Jurkat, Clone E6-1 (cell line): ENCODE data around the gene ZNF619. TPM values are rescaled to one million over a fixed set of nuclear protein-coding genes. Genes with fewer than 3 reads are reported as not detected.
"Not testable (repeated sequence)": the region's sequence is repeated elsewhere in the genome, so short reads cannot be mapped to it uniquely, and the experiment has no call there.

Source experiments
- DNase-seq: peaks from one replicate; pipeline ENCODE4 v3.0.0-alpha.2; 2011; ENCODE audit warnings: low read depth, low spot score
- H3K4me3 ChIP-seq: 2 replicates; pipeline ENCODE4 v1.5.1; 2011; ENCODE audit warnings: mild to moderate bottlenecking, low read length, control low read depth, moderate library complexity
- polyA plus RNA-seq: library from polyadenylated mRNA; unstranded; fragments of >200 nt; gene quantifications from one replicate; pipeline ENCODE4 v1.2.1, GENCODE V29; 2012; ENCODE audit warnings: missing spikeins; ENCODE audit not compliant: insufficient read length, insufficient read depth

ZNF619 gene
- not detected for polyA plus RNA-seq

DNA sequence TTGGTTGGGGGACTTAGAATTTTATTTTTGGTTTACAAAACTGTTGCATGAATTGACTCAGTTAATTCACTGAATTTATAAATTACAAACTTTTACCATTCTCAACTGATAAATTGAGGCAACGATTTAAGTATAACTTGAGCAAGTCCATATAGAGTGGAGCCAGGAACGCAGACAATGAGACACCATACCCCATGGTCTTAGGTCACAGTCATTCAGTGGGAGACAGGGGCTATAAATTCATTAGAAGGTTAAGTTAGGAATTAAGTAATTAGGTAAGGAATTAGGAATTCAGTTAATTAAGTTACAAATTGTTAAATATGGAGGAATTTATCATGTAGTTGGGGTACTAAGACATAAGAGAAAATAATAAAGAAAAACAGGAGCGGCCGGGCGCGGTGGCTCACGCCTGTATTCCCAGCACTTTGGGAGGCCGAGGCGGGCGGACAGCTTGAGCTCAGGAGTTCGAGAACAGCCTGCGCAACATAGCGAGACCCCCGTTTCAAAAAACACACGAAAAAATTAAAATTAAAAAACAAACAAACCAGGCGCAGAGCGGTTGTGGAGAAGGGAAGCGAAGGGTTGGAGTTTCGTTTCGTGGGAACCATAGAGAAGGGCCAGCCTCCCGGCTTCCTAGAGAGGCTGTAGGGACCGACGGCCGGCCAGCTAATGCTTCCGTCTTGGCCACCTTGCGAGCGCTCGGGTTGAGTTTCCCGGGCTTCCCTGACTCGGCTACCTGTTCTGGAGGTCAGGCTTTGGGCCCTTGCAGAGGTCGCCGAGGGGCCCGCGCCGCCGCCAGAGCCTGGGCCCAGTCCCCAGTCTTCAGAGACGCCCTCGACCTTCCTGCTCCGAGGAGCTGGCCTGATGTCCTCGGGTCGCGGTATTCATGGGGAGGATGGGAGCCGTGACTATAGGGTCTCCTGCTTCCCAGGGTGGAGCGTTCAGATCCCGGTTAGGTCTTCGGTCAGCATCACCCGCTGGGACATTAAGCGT is at the start of gene ZNF619:
Gene ZNF619 (plus strand): TSS at position 645 of the 993 bp plus-strand sequence. CDS start 858 bp downstream, outside the sequence.
- no peak within 1 kb of the TSS for H3K4me3 ChIP-seq
- DNase-seq = no peak

DNA sequence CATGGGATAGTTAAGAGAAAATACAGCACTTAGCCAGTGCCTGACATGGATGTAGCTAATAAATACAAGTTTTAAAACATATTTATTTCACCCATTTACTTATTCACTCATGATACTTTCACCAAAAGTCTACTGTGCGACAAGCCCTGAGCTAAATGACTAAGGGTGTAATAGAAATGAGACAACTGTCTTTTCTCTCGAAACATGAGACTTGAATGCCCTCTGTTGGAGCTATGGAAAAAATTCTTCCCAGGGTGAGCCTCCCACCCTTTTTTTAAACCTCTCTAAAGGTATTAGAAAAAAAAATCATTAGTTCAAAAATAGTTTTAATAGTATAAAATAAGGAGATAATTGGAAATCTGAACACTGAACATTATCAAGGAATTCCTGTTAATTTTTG is 44.1 kb upstream of the ZNF619 start:
- H3K4me3 ChIP-seq = no peak overlapping the region

DNA sequence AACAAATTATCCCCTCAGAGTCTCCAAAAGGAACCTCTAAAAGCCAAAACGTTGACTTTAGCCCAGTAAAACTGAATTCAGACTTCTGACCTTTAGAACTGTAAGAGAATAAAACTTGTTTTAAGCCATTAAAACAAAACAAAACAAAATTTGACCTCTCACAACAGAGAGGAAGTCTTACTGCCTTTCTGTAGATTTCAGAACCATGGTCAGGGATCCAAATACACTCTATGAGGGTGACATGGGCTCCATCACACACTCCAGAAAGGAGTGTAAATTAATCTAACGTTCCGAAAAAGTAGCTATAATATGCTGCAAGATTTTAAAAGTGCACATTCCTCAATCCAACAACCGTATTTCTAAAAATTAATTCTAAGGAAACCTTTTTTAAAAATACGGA is 39.0 kb upstream of the ZNF619 start:
- no peak overlapping the region for H3K4me3 ChIP-seq
- DNase-seq = no peak

More for the DNA sequence above, 44.1 kb upstream of the ZNF619 start:
- DNase-seq = no peak

DNA sequence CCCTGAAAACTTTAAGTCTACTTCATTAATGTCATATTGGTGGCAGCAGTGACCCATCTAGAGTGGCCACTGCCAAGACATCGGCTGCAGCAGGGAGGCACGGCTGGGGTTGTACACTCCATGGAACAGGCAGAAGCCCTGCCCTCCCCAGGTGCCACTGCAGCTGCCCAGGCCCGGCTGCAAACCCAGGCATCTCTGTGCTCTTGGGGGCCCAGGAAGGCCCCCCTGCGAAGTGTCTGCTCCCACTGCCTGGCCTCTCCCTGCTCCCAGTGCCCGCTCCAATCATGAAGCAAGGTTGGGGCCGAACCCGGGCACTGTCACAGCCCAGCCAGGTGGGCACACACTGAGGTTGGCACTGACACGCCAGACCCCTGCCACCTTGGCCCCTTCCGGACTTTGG is 31.9 kb upstream of the ZNF619 start:
- H3K4me3 ChIP-seq = no peak overlapping the region
- DNase-seq = no peak

DNA sequence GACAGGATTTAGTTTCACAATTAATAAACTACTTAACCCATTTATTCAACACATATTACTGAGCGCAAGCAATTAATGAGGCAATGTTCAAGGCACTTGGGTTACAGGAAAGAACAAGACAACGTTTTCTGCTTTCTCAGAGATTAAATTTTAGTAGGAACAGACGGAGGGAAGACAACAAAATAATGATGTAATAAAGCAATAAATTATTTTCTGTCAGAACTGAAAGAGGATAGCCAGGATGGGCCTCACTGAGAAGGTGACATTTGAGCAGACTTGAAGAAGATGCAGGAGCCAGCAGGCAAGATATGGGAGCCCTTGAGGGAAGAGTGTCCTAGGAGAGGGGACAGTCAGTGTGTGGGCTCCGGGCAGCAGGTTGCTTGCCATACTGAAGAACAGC is 31.0 kb upstream of the ZNF619 start:
- no peak for DNase-seq
- H3K4me3 ChIP-seq = no peak overlapping the region

DNA sequence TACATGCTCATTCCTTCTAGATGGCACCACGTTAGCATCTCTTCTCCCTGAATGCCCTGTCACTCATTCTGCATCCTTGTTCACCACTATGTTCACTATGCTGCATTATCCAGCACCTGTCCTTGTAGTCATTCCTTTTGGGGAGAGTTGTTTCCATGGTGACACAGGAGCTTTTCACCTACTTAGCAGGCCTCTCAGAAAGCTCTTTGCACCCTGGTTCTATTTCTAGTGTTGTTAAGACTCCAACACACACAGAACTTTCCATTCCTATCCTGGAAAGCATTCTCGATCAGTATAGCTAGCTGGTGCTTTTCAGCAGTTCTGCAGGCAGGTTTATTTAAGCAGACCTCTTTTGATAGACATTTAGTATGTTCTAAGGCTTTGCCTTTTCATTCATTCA is 26.5 kb upstream of the ZNF619 start:
- H3K4me3 ChIP-seq = no peak overlapping the region
- DNase-seq = no peak

DNA sequence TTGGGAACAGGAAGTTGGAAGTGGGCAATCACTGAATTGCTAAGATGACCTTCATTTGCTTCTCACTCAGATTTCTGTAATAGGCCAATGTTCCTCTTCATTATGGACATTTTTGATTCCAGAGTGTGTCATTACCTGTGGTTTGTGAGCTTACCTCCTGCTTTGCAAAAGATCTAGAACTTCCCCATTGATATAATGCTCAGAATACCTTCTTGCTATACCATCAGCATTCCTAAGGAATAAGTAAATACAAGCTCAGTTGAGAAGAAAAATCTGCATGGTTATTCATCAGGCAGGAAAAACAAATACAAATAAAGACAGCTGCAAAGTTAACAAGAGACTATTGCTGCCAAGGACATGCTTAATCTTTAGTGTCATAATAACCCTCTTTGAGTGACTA is 25.4 kb upstream of the ZNF619 start:
- H3K4me3 ChIP-seq = no peak overlapping the region
- DNase-seq = no peak

DNA sequence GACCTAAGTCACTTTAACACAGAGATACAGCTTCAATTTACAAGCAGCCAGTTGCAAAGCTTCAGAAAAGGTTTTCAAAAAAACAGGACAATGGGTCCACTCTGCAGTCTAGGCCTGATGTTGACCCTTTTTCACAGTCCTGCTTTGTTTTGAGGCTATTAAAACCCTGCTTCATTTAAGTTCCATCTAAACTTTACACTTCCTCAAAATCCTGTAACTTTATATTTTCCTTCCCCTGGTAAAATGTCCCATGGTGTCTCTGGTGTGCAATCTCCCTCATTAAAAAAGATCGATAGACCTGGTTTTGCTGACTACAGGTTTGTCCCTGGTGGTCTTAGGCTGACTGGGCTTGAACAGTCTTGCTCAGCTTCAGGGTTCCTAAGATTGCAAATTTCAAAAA is 24.9 kb upstream of the ZNF619 start:
- DNase-seq = no peak
- H3K4me3 ChIP-seq = peak overlapping the region; percentile 87; the same call in 1 of the 2 replicates

DNA sequence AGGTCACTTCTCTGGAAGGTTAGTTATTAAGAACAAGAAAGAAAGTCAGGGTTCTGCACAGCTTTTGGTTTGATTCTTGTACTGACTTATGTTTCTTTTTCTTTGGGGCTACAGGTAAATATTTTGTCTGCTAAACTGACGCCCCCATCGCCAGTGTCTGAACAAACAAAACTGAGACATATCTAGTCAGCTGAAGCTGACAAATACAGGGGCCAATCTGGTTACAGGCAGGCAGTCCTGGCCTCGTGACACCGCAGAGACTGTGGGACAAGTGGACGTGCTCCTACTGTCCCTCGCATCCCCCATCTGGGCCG is 24.4 kb upstream of the ZNF619 start:
- no peak for DNase-seq
- H3K4me3 ChIP-seq = peak overlapping the region; percentile 87

DNA sequence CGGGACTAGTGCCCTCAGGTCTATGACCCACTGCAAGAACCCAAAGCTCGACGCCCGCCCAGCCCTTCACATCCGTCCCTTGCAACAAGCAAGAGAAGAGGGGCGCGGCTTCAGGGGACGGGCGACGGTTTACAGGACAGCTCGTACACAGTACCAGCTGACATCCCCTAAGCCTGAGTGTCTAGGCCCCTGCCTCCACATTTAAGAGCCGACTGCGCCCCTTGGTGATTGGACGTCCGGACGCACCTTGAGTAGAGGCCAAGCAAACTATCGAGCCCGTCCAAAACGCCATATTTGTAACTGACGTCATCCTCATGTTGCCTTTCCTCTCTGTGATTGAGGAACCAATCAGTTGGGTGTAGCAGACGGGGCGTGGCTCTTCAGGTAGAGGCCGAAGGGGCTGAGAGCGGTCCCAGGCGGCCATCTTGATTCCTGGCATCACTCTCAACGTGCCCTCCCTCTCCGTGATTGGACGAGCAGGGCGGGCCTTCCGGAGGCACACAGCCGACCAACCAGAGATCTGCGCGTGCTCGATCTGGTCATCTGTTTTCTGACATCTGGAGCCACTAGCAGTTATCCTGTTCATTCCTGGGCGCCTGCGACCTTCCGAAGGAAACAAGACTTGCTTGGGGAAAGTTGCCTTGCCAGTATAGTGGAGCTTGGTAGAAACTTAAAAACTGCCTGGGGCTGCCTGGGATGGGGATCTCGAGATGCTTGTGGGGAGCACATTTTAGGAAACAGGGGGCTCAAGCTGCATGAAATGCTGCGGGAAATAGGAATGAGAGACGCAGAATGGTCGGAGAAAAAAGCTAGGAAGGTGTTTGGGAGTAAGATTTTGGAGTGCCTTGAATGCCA is 23.8 kb upstream of the ZNF619 start:
- H3K4me3 ChIP-seq = peak overlapping the region; percentile 87
- peak; percentile 97 for DNase-seq

DNA sequence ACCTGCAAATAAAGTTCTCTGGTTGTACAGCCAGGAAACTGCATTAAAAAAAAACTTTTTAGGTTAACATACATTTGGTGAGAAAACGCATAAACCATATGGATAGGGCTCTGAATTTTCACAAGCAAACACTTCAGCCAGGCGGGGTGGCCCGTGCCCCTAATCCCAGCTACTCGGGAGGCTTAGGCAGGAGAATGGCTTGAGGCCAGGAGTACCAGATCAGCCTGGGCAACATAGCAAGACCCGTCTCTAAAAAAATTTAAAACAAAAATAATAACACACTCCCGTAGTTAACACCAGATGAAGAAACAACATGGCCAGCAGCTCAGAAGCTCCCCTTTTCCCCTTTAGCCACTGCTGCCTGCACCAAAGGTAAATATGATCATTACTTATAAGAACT is 23.0 kb upstream of the ZNF619 start:
- peak overlapping the region; percentile 87 for H3K4me3 ChIP-seq
- no peak for DNase-seq

DNA sequence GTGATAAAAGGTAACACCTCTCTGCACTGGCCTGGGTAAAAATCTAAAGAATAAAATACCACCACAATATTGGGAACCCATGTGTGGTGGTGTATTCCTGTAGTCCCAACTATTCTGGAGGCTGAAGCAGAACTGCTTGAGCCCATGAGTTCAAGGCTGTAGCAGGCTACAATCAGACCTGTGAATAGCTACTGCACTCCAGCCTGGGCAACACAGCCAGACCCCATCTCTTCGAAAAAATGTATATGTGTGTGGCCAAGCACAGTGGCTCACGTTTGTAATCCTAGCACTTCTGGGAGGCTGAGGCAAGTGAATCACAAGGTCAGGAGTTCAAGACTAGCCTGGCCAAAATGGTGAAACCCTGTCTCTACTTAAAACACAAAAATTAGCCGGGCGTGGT is 21.6 kb upstream of the ZNF619 start:
- DNase-seq = no peak
- H3K4me3 ChIP-seq = no peak overlapping the region

DNA sequence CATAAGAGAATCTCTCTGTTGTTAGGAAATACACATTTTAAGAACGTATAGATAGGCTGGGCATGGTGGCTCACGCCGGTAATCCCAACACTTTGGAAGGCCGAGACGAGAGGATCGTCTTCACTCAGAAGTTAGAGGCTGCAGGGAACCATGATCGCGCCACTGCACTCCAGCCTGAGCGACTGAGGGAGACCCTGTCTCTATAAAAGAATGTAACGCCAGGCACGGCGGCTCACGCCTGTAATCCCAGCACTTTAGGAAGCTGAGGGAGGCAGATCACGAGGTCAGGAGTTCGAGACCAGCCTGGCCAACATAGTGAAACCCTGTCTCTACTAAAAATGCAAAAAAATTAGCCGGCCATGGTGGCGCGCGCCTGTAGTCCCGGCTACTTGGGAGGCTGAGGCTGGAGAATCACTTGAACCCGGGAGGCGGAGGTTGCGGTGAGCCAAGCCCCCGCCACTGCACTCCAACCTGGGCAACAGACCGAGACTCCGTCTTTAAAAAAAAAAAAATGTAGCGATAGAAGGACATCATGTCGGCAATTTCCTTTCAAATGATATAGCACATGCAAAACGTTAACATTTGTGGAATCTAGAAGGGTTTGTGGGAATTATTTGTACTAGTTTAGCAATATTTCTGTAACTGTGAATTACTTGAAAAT is 20.5 kb upstream of the ZNF619 start:
- DNase-seq = no peak
- peak overlapping the region; percentile 94 for H3K4me3 ChIP-seq

DNA sequence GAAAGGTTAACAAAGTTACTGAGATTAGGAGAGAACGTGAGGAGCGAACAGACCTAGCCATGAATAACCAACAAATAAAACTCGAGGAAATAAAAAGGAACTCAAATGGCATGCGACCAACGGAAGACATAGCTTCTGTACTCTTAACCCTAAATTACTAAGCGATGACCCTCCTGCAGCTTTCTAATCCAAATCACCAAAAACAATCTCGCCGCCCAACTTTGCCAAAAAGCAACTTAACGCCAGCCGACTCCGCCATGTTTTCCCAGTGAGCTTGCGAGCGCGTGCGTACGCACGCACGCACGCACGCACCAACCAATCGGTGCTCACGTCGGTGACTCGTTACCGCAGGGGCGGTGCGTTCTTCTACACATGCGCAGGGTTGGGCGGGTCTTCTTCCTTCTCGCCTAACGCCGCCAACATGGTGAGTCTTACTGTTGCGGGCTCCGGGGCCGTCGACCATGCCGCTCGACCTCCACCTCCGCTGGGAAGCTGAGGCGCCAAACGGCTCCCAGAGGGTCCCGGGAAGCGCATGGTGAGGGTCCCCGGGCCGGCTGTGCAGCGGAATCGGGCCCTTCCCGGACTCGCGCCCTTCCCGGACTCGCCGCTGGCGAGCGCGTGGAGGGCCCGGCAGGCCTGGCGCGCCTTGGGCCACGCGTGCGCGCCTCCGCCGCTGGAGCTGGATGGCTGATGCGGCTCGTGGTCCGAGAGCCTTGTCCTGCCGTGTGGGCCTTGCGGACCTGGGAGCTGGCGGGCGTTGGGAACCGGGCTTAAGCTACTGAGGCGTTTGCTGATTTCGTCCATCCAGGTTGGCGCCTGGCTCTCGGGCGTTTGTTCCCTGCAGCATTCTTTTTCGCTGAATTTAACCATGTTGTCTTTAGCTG is 19.7 kb upstream of the ZNF619 start, which contains the start of gene RPL14:
Gene RPL14 (plus strand): TSS at position 400 of the 884 bp plus-strand sequence. CDS start 133 bp downstream, at position 533.
- DNase-seq = peak; percentile 95
- H3K4me3 ChIP-seq = peak within 1 kb of the TSS; percentile 94

DNA sequence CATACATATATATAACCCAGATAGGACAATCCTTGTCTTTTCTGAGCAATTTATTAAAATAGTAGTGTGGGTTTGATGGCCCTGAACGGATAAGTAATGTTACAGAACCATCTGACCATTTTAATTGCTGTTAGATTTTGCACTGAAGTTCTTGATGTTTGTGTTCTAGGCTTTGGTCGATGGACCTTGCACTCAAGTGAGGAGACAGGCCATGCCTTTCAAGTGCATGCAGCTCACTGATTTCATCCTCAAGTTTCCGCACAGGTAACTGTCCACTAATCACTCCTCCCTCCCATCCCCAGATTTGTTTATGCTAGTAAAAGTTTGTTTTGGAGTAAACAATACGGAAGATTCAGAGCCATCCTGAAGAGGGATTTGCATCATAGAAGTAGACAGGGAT is 18.4 kb upstream of the ZNF619 start:
- DNase-seq = no peak
- peak overlapping the region; percentile 94 for H3K4me3 ChIP-seq

DNA sequence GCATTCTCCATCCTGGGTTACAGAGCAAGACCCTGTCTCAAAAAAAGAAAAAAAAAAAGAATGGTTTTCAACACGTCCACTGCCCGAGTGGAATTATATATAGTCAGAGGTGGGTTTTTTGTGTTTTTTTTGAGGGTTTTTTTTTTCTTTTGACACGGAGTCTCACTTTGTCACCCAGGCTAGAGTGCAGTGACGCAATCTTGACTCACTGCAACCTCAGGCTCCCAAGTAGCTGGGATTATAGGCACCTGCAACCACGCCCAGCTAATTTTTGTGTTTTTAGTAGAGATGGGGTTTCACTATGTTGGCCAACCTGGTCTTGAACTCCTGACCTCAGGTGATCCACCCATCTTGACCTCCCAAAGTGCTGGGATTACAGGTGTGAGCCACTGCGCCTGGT is 16.4 kb upstream of the ZNF619 start:
- DNase-seq, H3K4me3 ChIP-seq: not testable (repeated sequence)

DNA sequence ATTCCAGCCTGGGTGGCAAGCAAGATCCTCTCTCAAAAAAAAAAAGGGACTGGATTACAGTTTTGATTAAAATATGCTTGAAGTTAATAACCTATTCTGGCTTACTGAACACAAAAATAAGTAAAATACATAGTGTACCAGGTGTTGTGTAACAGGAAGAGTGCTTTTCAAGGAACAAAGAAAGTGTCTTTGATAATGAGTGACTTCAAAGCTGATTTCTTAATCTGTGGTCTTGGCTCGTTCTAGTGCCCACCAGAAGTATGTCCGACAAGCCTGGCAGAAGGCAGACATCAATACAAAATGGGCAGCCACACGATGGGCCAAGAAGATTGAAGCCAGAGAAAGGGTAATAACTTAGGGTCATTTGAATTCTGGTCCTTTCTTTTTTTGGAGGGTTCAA is 15.8 kb upstream of the ZNF619 start:
- no peak for DNase-seq

DNA sequence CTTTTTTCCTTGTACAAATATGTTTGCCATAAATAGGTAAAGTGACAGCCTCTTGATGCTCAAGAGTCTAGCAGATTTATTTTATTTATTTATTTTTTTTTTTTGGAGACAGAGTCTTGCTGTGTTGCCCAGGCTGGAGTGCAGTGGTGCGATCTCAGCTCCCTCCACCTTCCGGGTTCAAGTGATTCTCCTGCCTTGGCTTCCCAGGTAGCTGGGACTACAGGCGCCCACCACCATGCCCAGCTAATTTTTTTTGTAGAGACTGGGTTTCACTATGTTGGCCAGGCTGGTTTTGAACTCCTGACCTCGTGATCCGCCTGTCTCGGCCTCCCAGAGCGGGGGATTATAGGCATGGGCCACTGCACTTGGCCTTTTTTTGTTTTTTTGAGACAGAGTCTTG is 14.1 kb upstream of the ZNF619 start:
- DNase-seq, H3K4me3 ChIP-seq: not testable (repeated sequence)

More for the DNA sequence above, 15.8 kb upstream of the ZNF619 start:
- no peak overlapping the region for H3K4me3 ChIP-seq
